Calu3 (cell line): Measurements from ENCODE around the gene RBM41. TPM values are rescaled to one million over a fixed set of nuclear protein-coding genes. Genes with fewer than 3 reads are reported as not detected.

Source experiments
- BruUV-seq: library from RNA; stranded (reverse); fragments of 400-500 nt; replicated peaks from 2 replicates; lab custom pipeline; 2021; lab: Mats Ljungman, UMichigan
- CTCF ChIA-PET: fragments of 300-600 bp; sonication (Branson Sonifier 250); formaldehyde crosslinking; loops from one replicate; lab custom pipeline; 2022; ENCODE audit warnings: antibody characterized with exemption; lab: Charles Lee
- DNase-seq: peaks from one replicate; pipeline ENCODE4 v3.0.0; 2022
- H3K27ac Mint-ChIP-seq: one replicate; pipeline ENCODE4 v1.8.0; 2022; ENCODE audit warnings: mixed read lengths; ENCODE audit not compliant: unreplicated experiment
- H3K27me3 Mint-ChIP-seq: one replicate; pipeline ENCODE4 v1.8.0; 2022; ENCODE audit warnings: mixed read lengths; ENCODE audit not compliant: unreplicated experiment
- H3K36me3 Mint-ChIP-seq: one replicate; pipeline ENCODE4 v1.8.0; 2022; ENCODE audit warnings: mild to moderate bottlenecking, moderate library complexity, mixed read lengths; ENCODE audit not compliant: insufficient read depth, unreplicated experiment
- H3K4me1 Mint-ChIP-seq: one replicate; pipeline ENCODE4 v1.8.0; 2022; ENCODE audit warnings: mild to moderate bottlenecking, low read depth, mixed read lengths; ENCODE audit not compliant: unreplicated experiment
- H3K4me3 Mint-ChIP-seq: one replicate; pipeline ENCODE4 v1.8.0; 2022; ENCODE audit warnings: mild to moderate bottlenecking, low read depth, moderate library complexity, mixed read lengths; ENCODE audit not compliant: unreplicated experiment
- H3K9me3 Mint-ChIP-seq: one replicate; pipeline ENCODE4 v1.8.0; 2022; ENCODE audit warnings: low read depth, mixed read lengths; ENCODE audit not compliant: unreplicated experiment
- CTCF ChIP-seq: fragments of 200-600 bp; IDR thresholded peaks from one replicate; pipeline ENCODE4 v1.8.0; 2022; ENCODE audit warnings: antibody characterized with exemption; ENCODE audit not compliant: unreplicated experiment
- intact Hi-C: fragments of 100-400 bp; cut with micrococcal nuclease; formaldehyde crosslinking; loops from one replicate; pipeline ENCODE4 v1.10.0; 2022; ENCODE audit not compliant: unreplicated experiment
- total RNA-seq: library from RNA; stranded (reverse); gene quantifications from 2 replicates; pipeline ENCODE4 v1.2.3, GENCODE V29; 2022

RBM41 gene
- total RNA-seq, 1 experiment from 2014 or later, result 36.0 TPM

- intact Hi-C loops, result no loop called here
- Mint-ChIP-seq H3K4me1 (no peaks in the 10 kb centered on the region), H3K27me3 (no peaks in the 10 kb centered on the region), H3K9me3 (no peaks in the 10 kb centered on the region), H3K36me3 (peaks cover 5% of the 10 kb centered on the region), H3K27ac (no peak overlapping the region), H3K4me3 (no peak overlapping the region)
- no TSS peak for BruUV-seq
- no peak for DNase-seq
- no peak for TF ChIP-seq CTCF
- CTCF ChIA-PET, result no interaction called here
Measured at GRCh38 chrX:107050195-107050709, 68.4 kb downstream of the RBM41 start.

GRCh38 chrX:107047622-107048021 is 71.0 kb downstream of the RBM41 start:
- Mint-ChIP-seq H3K4me3 (no peak overlapping the region), H3K27ac (no peak overlapping the region), H3K27me3 (no peaks in the 10 kb centered on the region), H3K9me3 (no peaks in the 10 kb centered on the region), H3K4me1 (no peaks in the 10 kb centered on the region), H3K36me3 (no peaks in the 10 kb centered on the region)
- CTCF ChIA-PET, result no interaction called here
- no peak for TF ChIP-seq CTCF
- no peak for DNase-seq
- intact Hi-C loops, result no loop called here
- BruUV-seq, result no TSS peak

GRCh38 chrX:107029752-107030151 is 88.9 kb downstream of the RBM41 start:
- H3K4me1 Mint-ChIP-seq, result no peaks in the 10 kb centered on the region
- CTCF ChIA-PET, result no interaction called here
- no peak for DNase-seq
- peaks cover under 1% of the 10 kb centered on the region for H3K9me3 Mint-ChIP-seq
- no peaks in the 10 kb centered on the region for H3K27me3 Mint-ChIP-seq
- no peak overlapping the region for H3K4me3 Mint-ChIP-seq
- intact Hi-C loops, result loop anchor here (5.0 to 10.0 kb wide), 2 partner anchors 243 to 595 kb away; partner anchors contain the start of gene PRPS1
- no peak overlapping the region for H3K27ac Mint-ChIP-seq
- no peak for TF ChIP-seq CTCF
- H3K36me3 Mint-ChIP-seq, result no peaks in the 10 kb centered on the region
- BruUV-seq, result no TSS peak

GRCh38 chrX:107025545-107025944 is 93.1 kb downstream of the RBM41 start:
- Mint-ChIP-seq H3K27me3 (no peaks in the 10 kb centered on the region), H3K27ac (no peak overlapping the region), H3K4me1 (no peaks in the 10 kb centered on the region), H3K9me3 (no peaks in the 10 kb centered on the region), H3K4me3 (no peak overlapping the region), H3K36me3 (no peaks in the 10 kb centered on the region)
- intact Hi-C loops, result loop anchor here (1.0 to 10.0 kb wide), 4 partner anchors 247 to 599 kb away; partner anchors contain the start of gene PRPS1
- peak; percentile 14 for DNase-seq
- CTCF ChIA-PET, result interaction anchor here (0.9 to 1.4 kb wide), 2 partner anchors 247 to 299 kb away, joined by 3 to 6 read pairs; no protein-coding TSS in a partner anchor
- peak; percentile 20 for TF ChIP-seq CTCF
- no TSS peak for BruUV-seq
